C4-2B (cell line): ENCODE measurements around the gene CNTNAP1.

Source experiments
- H3K27ac ChIP-seq: fragments of 450-650 bp; 2 replicates; pipeline ENCODE4 v1.5.1; 2017
- ZFX ChIP-seq: fragments of 450-650 bp; IDR thresholded peaks from 2 replicates; pipeline ENCODE4 v1.6.1; 2017
- TF ChIP-seq, protein P1 (sequence below): fragments of 450-650 bp; conservative IDR thresholded peaks from 2 replicates; pipeline ENCODE4 v1.5.1; 2017; ENCODE audit warnings: mild to moderate bottlenecking

CNTNAP1 gene

DNA sequence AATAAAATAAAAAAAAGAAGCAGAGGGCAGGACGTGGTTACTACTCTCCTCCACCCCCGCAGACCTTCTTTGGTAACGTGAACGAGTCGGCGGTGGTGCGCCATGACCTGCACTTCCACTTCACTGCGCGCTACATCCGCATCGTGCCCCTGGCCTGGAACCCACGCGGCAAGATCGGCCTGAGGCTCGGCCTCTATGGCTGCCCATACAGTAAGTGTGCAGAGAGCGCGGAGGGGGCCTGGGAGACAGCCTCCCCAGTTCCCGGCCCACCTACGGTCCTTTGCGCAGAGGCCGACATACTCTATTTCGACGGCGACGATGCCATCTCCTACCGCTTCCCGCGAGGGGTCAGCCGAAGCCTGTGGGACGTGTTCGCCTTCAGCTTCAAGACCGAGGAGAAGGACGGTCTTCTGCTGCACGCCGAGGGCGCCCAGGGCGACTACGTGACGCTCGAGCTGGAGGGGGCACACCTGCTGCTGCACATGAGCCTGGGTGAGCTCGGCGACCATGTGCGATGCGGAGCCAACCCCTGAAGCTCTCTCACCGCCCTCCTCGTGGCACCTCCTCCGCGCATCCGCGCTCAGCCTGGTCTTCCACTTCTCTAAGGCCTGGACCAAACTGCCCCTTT lies 2.7 kb downstream of the CNTNAP1 start:
- no peak for TF ChIP-seq ZFX
- TF ChIP-seq, protein P1, sequence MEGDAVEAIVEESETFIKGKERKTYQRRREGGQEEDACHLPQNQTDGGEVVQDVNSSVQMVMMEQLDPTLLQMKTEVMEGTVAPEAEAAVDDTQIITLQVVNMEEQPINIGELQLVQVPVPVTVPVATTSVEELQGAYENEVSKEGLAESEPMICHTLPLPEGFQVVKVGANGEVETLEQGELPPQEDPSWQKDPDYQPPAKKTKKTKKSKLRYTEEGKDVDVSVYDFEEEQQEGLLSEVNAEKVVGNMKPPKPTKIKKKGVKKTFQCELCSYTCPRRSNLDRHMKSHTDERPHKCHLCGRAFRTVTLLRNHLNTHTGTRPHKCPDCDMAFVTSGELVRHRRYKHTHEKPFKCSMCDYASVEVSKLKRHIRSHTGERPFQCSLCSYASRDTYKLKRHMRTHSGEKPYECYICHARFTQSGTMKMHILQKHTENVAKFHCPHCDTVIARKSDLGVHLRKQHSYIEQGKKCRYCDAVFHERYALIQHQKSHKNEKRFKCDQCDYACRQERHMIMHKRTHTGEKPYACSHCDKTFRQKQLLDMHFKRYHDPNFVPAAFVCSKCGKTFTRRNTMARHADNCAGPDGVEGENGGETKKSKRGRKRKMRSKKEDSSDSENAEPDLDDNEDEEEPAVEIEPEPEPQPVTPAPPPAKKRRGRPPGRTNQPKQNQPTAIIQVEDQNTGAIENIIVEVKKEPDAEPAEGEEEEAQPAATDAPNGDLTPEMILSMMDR, result no peak
- no peak overlapping the region for H3K27ac ChIP-seq

DNA sequence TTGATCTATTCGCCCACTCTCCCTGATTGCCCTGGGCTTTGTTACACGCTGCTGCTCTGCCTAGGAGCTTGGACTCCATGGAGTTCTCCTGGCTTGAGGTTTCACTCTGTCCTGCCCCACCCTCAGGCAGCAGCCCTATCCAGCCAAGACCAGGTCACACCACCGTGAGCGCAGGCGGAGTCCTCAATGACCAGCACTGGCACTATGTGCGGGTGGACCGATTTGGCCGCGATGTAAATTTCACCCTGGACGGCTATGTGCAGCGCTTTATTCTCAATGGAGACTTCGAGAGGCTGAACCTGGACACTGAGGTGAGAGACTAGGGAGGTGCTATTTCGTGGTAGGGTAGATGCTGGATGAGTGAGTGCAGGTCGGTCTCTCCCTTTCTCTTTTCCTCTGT lies 3.5 kb downstream of the CNTNAP1 start:
- no peak overlapping the region for H3K27ac ChIP-seq
- no peak for TF ChIP-seq ZFX
- TF ChIP-seq, protein P1, result no peak

DNA sequence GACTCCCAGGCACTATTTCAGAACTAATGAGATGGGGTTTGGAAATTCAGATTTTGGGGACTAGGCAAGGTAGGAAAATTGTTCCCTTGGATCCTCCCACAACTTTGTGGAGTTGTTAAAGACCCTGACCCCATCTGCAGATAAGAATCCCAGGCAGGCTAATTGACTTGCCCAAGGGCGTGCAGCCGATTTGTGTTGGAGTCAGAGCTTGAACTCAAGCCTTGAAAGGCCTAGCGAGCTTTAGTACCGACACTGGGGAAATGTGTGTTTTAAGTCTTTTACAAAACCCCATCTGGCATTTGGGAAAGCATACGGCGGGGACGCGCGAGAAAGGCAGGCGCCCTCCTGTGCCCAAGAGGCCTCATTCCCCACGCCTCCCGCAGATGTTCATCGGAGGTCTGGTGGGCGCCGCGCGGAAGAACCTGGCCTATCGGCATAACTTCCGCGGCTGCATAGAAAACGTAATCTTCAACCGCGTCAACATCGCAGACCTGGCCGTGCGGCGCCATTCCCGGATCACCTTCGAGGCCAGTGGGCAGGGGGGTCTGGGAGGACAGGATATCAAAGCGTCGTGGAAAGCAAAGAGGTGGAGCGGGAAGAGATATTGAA lies 4.3 kb downstream of the CNTNAP1 start:
- H3K27ac ChIP-seq, result no peak overlapping the region
- TF ChIP-seq, protein P1, result no peak
- no peak for TF ChIP-seq ZFX

DNA sequence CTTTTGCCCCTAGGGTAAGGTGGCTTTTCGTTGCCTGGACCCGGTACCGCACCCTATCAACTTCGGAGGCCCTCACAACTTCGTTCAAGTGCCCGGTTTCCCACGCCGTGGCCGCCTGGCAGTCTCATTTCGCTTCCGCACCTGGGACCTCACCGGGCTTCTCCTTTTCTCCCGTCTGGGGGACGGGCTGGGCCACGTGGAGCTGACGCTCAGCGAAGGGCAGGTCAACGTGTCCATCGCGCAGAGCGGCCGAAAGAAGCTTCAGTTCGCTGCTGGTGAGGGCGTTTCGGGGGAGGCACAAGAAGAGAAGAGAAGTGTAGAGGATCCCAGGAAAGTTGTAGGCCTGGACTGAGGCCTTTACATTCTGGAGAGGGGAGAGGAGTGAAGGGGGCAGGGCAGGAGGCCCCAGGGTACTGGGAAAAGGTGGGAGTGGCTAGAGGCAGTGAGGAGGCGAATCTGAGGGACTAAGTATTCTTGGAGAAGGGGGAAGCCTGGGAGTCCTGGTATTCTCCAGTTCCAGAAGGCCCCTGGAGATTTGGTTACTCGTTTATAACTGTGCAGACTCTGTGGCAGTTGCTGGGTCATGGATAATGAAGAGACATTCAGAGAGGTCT lies 5.5 kb downstream of the CNTNAP1 start:
- TF ChIP-seq, protein P1, result no peak
- no peak for TF ChIP-seq ZFX
- no peak overlapping the region for H3K27ac ChIP-seq

- no peak for TF ChIP-seq ZFX
- TF ChIP-seq, protein P1, result no peak
- no peak overlapping the region for H3K27ac ChIP-seq
These were observed 8.3 kb downstream of the CNTNAP1 start for GRCh38 chr17:42690596-42690995.

DNA sequence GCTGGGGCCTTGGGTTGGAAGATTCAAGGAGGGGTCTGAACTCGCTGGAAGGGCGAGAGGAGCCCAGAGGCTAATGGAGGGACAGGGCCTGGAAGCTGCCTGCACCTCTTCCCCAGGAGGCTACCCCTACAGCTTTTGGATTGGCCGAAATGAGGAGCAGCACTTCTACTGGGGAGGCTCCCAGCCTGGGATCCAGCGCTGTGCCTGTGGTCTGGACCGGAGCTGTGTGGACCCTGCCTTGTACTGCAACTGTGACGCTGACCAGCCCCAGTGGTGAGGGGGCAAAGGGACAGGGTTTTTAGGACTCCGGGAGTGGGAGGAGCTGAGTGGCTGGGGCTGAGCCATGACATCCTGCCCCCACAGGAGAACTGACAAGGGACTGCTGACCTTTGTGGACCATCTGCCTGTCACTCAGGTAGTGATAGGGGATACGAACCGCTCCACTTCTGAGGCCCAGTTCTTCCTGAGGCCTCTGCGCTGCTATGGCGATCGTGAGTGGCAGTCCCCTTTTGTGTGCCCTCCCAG lies 8.8 kb downstream of the CNTNAP1 start:
- no peak overlapping the region for H3K27ac ChIP-seq
- no peak for TF ChIP-seq ZFX
- TF ChIP-seq, protein P1, result no peak

GRCh38 chr17:42692489-42692888 lies 10.2 kb downstream of the CNTNAP1 start:
- no peak overlapping the region for H3K27ac ChIP-seq
- TF ChIP-seq, protein P1, result no peak
- TF ChIP-seq ZFX, result no peak
